Activated CD4-positive, CD25-positive, alpha-beta regulatory T cell treated with anti-CD3 and anti-CD28 coated beads, Interleukin-2, amount 50 U/mL, for 24 hours (primary cell): Measurements from ENCODE around the gene ZNF821.
"Not testable (repeated sequence)": the region's sequence is repeated elsewhere in the genome, so short reads cannot be mapped to it uniquely, and the experiment has no call there.

Source experiments
- ATAC-seq, 2 donors: fragments of 150-1000 bp; cut with Tn5 transposase; one replicate each; pipeline ENCODE4 v1.10.0; 2021; ENCODE audit warnings: mild to moderate bottlenecking in 1 of 2, moderate library complexity in 1 of 2

Gene ZNF821

DNA sequence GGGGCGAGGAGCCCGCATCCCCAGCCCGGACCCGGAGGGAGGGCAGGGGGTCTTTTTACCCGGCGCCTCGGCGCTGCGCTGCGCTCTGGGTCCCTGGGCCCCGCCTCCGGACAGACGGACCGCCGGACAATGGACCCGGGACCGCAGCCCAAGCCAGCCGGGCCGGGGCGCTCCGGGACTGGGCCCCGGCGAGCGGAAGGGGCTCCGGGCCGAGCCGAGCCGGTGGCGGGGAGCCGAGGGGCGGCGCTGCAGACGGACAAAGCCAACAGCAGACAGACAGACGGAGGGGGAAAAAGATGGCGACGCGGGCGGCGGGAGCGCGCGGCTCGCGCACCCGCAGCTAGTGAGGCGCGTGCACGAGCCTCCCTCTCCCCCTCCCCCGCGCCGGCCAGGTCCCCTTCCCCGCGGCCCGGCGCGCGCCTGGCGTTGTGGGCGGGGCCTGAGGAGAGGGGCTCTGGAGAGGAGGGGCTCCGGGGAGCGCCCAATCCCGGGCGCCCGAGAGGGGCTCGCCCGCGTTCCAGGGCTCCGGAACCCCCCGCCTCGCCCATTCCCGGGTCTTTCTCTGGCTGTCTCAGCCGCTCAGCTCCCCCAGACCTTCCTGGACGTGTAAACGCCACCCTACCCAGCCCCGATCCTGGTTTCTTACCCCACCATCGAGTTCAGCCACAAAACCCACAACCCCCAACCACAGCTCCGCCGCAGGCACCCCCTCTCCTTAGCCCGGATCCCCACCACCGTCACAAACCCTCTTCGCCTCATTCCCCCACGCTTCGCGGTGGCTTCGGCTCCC lies at the start of gene ZNF821:
Gene ZNF821, minus strand, starts transcription at position 334 of the 790 bp plus-strand sequence. CDS start 4,236 bp downstream, outside the sequence.
- peak; percentile 50 to 64 for ATAC-seq

- no peak for ATAC-seq
Measured at GRCh38 chr16:71933017-71933416, 49.0 kb upstream of the ZNF821 start.

DNA sequence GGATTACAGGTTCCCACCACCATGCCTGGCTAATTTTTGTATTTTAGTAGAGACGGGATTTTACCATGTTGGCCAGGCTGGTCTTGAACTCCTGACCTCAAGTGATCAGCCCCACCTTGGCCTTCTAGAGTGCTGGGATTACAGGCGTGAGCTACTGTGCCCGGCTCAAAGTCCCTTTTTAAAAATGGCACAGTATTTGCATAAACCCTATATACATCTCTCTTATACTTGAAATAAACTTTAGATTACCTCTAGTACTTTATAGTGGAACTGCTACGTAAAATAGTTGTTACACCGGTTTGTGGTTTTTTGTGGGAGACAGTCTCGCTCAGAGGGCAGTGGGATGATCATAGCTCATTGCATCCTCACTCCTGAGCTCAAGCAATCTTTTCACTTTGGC lies 47.6 kb upstream of the ZNF821 start:
- no peak for ATAC-seq

DNA sequence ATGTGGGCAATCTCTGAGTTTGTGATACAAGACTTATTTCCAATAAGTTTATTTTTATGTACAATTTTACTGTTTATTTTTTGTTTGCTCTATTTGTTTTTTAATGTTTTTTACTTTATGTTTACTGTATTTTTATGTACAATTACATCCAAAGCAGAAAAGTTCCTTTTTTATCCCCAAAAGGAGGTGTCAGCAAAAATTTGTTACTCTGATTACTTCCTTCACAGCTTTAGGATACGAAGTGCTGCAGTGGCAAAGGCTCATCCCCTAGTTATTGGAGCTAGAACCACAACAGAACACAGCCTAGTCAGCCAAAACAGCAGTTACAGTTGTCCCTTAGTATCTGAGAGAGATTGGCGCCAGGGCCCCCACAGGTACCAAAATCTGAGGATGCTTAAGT lies 47.0 kb upstream of the ZNF821 start:
- no peak for ATAC-seq

GRCh38 chr16:71930013-71930563 lies 46.1 kb upstream of the ZNF821 start:
- no peak for ATAC-seq

DNA sequence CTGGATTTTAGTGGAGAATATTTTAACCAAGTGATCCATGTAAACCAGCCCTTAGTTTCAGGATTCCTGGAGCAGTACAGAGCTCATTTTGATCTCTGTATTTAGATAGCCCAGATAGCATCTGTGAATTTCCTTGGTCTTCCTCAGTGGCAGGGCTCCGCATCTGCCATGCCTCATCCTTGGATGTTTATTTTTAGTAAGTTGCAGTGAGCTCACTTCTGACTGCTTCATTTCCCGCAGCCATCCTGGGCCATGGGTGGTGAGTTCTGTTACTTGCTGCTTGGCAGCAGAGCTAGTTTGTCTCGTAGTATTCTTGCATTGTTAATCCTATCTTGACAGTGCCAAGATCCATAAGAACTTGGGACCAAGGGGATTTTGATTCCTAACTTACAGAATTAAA lies 45.1 kb upstream of the ZNF821 start:
- no peak for ATAC-seq

- no peak for ATAC-seq
Measured at GRCh38 chr16:71927787-71928186, 43.8 kb upstream of the ZNF821 start.

DNA sequence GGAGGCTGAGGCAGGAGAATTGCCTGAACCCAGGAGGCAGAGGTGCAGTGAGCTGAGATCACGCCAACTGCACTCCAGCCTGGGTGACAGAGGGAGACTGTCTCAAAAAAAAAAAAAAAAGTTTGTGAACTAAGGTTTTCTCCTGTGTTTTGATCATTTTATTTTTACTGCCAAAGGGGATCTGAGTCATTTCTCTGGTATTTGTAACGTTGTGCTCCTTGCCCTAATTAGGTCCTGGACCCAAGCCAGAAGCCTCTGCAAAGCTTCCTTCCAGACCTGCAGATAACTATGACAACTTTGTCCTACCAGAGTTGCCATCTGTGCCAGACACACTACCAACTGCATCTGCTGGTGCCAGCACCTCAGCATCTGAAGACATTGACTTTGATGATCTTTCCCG lies 43.4 kb upstream of the ZNF821 start:
- peak in 1 of 2 donors; percentile 33 for ATAC-seq

- ATAC-seq, result no peak
Measured at GRCh38 chr16:71924710-71925109, 40.7 kb upstream of the ZNF821 start.

DNA sequence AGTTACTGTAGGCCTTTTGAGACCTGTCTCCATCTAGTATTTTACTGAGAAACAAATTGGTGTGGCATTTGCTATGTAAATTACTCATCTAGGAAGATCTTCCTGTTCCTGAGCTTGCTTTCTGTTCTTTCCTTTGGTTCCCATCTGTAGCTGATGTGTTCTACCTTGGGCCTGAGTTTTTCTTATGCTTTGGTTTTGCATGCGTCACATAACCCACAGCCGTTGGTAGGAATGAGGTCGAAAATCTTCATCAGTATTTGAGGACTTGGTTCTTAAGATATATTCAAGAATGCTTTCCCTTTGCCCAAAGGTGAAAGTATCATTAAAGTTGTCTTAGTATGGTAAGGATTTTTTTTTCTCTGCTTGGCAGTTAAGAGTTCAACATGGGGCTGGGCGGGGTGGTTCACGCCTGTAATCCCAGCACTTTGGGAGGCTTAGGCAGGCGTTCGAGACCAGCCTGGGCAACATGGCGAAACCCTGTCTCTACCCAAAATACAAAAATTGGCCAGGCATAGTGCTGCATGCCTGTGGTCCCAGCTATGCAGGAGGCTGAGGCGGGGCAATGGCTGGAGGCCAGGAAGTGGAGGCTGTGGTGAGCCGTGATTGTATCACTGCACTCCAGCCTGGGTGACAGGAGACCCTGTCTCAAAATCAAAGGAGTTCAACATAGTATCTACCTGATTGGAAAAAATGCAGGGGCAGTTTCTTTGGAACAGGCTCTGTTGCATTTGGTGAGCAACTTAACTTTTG lies 40.1 kb upstream of the ZNF821 start:
- no peak for ATAC-seq

- no peak for ATAC-seq
Measured at GRCh38 chr16:71920658-71921057, 36.7 kb upstream of the ZNF821 start.

GRCh38 chr16:71919035-71919434 lies 35.1 kb upstream of the ZNF821 start:
- no peak for ATAC-seq

GRCh38 chr16:71917900-71918299 lies 33.9 kb upstream of the ZNF821 start:
- ATAC-seq, result no peak

- no peak for ATAC-seq
Measured at GRCh38 chr16:71916397-71916920, 32.5 kb upstream of the ZNF821 start.

DNA sequence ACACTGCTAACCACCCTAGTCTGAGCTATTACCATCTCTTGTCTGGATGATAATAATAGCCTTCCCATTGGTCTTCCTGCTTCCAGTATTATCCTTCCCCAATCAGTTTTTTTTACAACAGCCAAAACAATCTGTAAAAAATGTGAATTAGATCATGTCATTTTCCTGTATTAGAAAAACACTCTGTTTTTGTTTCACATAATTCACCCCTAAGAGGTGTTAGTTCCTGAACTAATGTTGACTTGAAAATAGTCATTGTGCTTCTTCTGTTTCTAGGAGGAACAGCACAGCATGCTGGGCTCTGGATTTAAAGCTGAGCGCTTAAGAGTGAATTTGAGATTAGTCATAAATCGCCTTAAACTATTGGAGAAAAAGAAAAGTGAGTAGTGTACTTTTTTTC lies 31.4 kb upstream of the ZNF821 start:
- no peak for ATAC-seq

DNA sequence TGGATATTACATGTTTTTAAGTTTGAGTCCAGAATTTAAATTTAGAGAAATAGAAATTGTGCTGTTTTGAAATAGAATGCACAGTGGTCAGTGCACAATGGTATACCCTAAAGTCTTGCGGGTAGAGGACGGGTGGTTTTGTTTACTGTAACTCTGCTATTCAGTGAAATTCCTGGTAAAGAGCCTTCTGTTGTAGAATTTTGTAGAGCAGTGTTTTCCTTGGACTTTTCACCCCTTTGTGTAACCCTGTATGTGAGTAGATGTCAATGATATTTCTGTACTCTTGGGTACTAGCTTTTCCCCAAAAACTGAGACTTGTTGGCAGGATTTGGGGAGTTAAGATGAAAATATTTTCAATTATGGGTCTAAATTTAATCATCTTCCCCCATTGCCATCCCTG lies 30.8 kb upstream of the ZNF821 start:
- ATAC-seq, result no peak

DNA sequence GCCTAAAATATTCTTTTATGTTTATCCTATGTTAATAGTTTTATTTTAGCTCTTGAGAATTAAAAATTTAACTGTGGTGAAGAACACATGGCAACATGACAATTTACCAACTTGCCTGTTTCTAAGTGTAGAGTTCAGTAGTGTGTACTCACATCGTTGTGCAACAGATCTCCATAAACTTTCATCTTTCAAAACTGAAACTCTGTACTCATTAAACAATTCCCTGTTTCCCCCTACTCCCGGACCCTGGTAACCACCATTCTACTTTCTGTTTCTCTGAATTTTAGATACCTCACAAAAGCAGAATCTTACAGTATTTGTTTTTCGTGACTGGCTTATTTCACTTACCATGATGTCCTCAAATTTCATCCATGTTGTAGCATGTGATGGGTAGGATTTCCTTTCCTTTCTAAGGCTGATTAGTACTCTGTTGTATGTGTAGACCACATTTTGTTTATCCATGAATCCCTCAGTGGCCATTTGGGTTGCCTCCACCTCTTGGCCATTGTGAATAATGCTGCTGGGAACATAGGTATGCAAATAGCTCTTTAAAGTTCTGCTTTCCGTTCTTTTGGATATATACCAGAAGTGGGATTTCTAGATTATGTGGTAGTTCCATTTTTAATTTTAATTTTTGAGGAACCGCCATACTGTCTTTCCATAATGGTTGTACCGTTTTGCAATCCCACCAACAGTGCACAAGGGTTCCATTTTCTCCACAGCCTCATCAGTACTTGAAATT lies 28.7 kb upstream of the ZNF821 start:
- ATAC-seq, result no peak

DNA sequence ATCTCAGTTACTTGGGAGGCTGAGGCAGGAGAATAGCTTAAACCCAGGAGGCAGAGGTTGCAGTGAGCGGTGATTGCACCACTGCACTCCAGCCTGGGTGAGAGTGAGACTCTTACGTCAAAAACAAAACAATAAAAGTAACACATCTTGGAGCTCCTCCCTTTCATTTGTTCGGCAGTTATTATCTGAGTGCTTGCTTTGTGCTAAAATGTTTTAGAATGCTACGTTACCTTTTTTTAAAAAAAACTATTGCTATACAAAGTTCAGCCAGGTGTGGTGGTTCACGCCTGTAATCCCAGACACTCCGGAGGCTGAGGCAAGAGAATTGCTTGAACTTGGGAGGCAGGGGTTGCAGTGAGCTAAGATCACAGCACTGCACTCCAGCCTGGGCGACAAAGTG lies 27.1 kb upstream of the ZNF821 start:
- ATAC-seq, result no peak

DNA sequence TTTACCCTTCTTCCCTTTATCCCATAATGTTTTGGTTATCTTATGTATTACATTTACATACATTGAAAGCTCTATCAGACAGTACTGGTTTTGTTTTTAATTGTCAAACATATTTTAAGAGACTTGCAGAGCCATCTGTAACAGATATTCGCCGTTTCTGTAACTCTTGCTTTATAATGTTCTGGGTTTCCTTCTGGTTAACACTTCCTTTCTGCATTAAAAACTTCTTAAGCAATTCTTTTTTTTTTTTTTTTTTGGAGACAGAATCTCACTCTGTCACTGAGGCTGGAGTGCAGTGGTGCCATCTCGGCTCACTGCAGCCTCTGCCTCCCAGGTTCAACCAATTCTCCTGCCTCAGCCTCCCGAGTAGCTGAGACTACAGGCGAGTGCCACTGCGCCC lies 21.8 kb upstream of the ZNF821 start:
- not testable (repeated sequence) for ATAC-seq

DNA sequence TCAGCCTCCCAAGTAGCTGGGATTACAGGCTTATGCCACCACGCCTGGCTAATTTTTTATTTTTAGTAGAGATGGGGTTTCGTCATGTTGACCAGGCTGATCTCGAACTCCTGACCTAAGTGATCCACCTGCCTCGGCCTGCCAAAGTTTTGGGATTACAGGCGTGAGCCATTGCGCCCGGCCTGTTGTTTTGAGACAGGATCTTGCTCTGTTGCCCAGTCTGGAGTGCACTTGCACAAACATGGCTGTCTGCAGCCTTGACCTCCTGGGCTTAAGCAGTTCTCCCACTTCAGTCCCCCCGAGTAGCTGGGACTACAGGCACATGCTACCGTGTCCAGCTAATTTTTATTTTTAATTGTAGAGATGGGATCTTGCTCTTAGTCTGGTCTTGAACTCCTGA lies 20.3 kb upstream of the ZNF821 start:
- no peak for ATAC-seq

DNA sequence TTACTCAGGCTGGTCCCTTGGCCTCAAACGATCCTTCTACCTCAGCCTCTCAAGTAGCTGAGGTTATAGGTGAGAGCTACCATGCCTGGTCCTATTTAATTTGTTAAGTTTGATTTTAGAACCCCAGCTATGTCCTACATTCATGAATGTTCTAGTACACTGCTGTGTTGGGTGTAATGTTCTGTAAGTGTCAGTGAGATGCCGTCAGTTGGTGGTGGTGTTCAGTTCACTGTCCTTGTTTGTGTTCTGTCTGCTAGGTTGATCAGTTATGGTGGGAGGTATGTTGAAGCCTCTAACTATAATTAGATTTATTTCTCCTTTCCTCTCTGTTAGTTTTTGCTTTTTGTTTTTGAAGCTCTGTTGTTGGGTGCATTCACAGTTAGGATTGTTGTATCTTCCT lies 19.6 kb upstream of the ZNF821 start:
- ATAC-seq, result no peak

GRCh38 chr16:71902656-71903365 lies 18.8 kb upstream of the ZNF821 start:
- no peak for ATAC-seq
